A549 (cell line): ENCODE measurements around the gene ZBTB48. TPM values are rescaled to one million over a fixed set of nuclear protein-coding genes. Genes with fewer than 3 reads are reported as not detected.

ENCODE experiments used
- ATAC-seq, 2 experiments: fragments of 200-7000 bp in 1 of 2; fragments of >200 bp in 1 of 2; cut with Nextera tagmentation in 1 of 2; cut with Tn5 transposase in 1 of 2; 3 replicates each; pipeline versions ENCODE4 v1.8.0 to v1.9.1; 2018 to 2020; ENCODE audit warnings: mild to moderate bottlenecking in 1 of 2, moderate library complexity in 1 of 2
- CTCF ChIA-PET: fragments of 300-600 bp; sonication (Branson Sonifier 250); formaldehyde crosslinking; extraction: SDS; loops from one replicate; lab custom pipeline; 2021; ENCODE audit warnings: antibody characterized with exemption, inconsistent platforms; lab: Yijun Ruan, JAX
- POLR2A ChIA-PET: fragments of 350-600 bp; formaldehyde crosslinking; extraction: SDS; loops from one replicate; lab custom pipeline; 2021; ENCODE audit warnings: antibody characterized with exemption, inconsistent platforms; lab: Yijun Ruan, JAX
- DNase-seq, 2 experiments: peaks; one replicate each; pipeline versions ENCODE4 v3.0.0 to v3.0.0-alpha.2; 2011 to 2016; ENCODE audit warnings: low read depth in 1 of 2, low spot score in 1 of 2
- FAIRE-seq: peaks from 2 replicates; lab custom pipeline; 2011; peaks lifted over from hg19 to GRCh38; lab: Jason Lieb, UNC
- H3K27ac ChIP-seq, 2 experiments: fragments of >200 bp; sonication (Bioruptor Twin); formaldehyde crosslinking; 3 replicates each; pipeline ENCODE4 v1.5.1; 2016 to 2017
- H3K4me1 ChIP-seq: fragments of >200 bp; sonication (Bioruptor Twin); formaldehyde crosslinking; 3 replicates; pipeline ENCODE4 v1.6.1; 2016
- H3K4me2 ChIP-seq: fragments of >200 bp; sonication (Bioruptor Twin); formaldehyde crosslinking; 3 replicates; pipeline ENCODE4 v1.6.1; 2016
- H3K4me3 ChIP-seq: fragments of >200 bp; sonication (Bioruptor Twin); formaldehyde crosslinking; 3 replicates; pipeline ENCODE4 v1.5.1; 2016
- H3K9me3 ChIP-seq: fragments of >200 bp; sonication (Bioruptor Twin); formaldehyde crosslinking; 3 replicates; pipeline ENCODE4 v1.6.1; 2016
- BHLHE40 ChIP-seq: IDR thresholded peaks from 2 replicates; pipeline ENCODE4 v1.6.1; 2012; ENCODE audit warnings: low read depth, low read length, inconsistent platforms
- HDAC2 ChIP-seq: fragments of 200-600 bp; sonication (generic); IDR thresholded peaks from 2 replicates; pipeline ENCODE4 v1.6.1; 2016
- PHF8 ChIP-seq: fragments of 200-600 bp; sonication (generic); IDR thresholded peaks from 2 replicates; pipeline ENCODE4 v1.6.1; 2016; ENCODE audit warnings: low read depth, mild to moderate bottlenecking, antibody characterized with exemption, moderate library complexity, borderline replicate concordance
- RNF2 ChIP-seq: fragments of 200-600 bp; sonication (generic); IDR thresholded peaks from 2 replicates; pipeline ENCODE4 v1.6.1; 2016; ENCODE audit warnings: low read depth, mild to moderate bottlenecking, antibody characterized with exemption, moderate library complexity, borderline replicate concordance
- ZNF302 ChIP-seq: fragments of 250-450 bp; sonication (Bioruptor Pico); IDR thresholded peaks from 2 replicates; pipeline ENCODE4 v1.9.0; 2021; ENCODE audit warnings: inconsistent platforms, mild to moderate bottlenecking, moderate library complexity
- WGBS: methylation state at CpG from one replicate; pipeline ENCODE4 v1.1.6; 2017; ENCODE audit errors: missing lambda C conversion rate; 5-methylcytosine and 5-hydroxymethylcytosine counted together
- polyA plus RNA-seq, 4 experiments: library from polyadenylated mRNA; depleted of rRNA in 3 of 4; stranded (reverse); fragments of >200 nt; fragmentation: RNase III in 1 of 4; extraction: RNeasy Plus Mini Kit Qiagen cat#74134 plus additional on column Dnase treatment in 1 of 4; gene quantifications; 2 replicates in 3 of 4; 3 replicates in 1 of 4; pipeline ENCODE4 v1.2.3, GENCODE V29; 2011 to 2017
- small RNA-seq, 6 experiments: library from RNA; depleted of rRNA; stranded (forward); fragments of <200 nt; gene quantifications; one replicate each; pipeline ENCODE3, GENCODE V24; 2012

Gene ZBTB48
- polyA plus RNA-seq, 2 of the 4 experiments (the other 2 are of a cell fraction): 8.0 to 13.1 TPM

GRCh38 chr1:6638226-6638625 is 58.4 kb downstream of the ZBTB48 start:
- Histone ChIP-seq H3K4me1 (no peaks in the 10 kb centered on the region), H3K4me2 (no peak overlapping the region), H3K4me3 (no peak overlapping the region), H3K9me3 (no peaks in the 10 kb centered on the region), H3K27ac (no peak overlapping the region)
- POLR2A ChIA-PET: no interaction called here
- FAIRE-seq: no peak
- 96% methylated on average over 18 of the region's 18 CpGs for WGBS
- TF ChIP-seq RNF2 (no peak), HDAC2 (no peak), PHF8 (no peak), BHLHE40 (no peak), ZNF302 (no peak)
- ATAC-seq: no peak
- CTCF ChIA-PET: interaction anchor here (0.9 to 3.5 kb wide), 2 partner anchors 8 to 36 kb away, joined by 3 to 21 read pairs; no protein-coding TSS in a partner anchor
- DNase-seq: no peak

Small RNA genes within 50 kb of the gene (small RNA-seq; reads per million reads assigned to genes)
- gene RNU6-731P: 0 reads per million in 6 experiments

Other genes with a start within 250 kb of the ZBTB48 start
- gene ACOT7, start 186.2 kb upstream of the ZBTB48 start, polyA plus RNA-seq (2011; rRNA removed): 49.6 and 50.9 TPM in 2 replicates
- gene ACOT7, start 186.2 kb upstream of the ZBTB48 start, polyA plus RNA-seq (2017; fragmentation: RNase III; extraction: RNeasy Plus Mini Kit Qiagen cat#74134 plus additional on column Dnase treatment): 46.1 to 53.6 TPM (median 48.0 TPM) in 3 replicates
- gene HES2, start 160.1 kb upstream of the ZBTB48 start, polyA plus RNA-seq (2011; rRNA removed): 1.8 and 2.0 TPM in 2 replicates
- gene HES2, start 160.1 kb upstream of the ZBTB48 start, polyA plus RNA-seq (2017; fragmentation: RNase III; extraction: RNeasy Plus Mini Kit Qiagen cat#74134 plus additional on column Dnase treatment): 0.75 to 1.3 TPM (median 0.79 TPM) in 3 replicates
- 0.13 and 0.22 TPM in 2 replicates for gene ESPN, start 155.2 kb upstream of the ZBTB48 start, polyA plus RNA-seq (2011; rRNA removed)
- 0.17 to 0.28 TPM (median 0.18 TPM) in 3 replicates for gene ESPN, start 155.2 kb upstream of the ZBTB48 start, polyA plus RNA-seq (2017; fragmentation: RNase III; extraction: RNeasy Plus Mini Kit Qiagen cat#74134 plus additional on column Dnase treatment)
- gene TNFRSF25, start 113.8 kb upstream of the ZBTB48 start, polyA plus RNA-seq (2011; rRNA removed): 0.65 and 0.85 TPM in 2 replicates
- 3.0 to 4.5 TPM (median 3.4 TPM) in 3 replicates for gene TNFRSF25, start 113.8 kb upstream of the ZBTB48 start, polyA plus RNA-seq (2017; fragmentation: RNase III; extraction: RNeasy Plus Mini Kit Qiagen cat#74134 plus additional on column Dnase treatment)
- 0.75 and 0.84 TPM in 2 replicates for gene PLEKHG5, start 88.3 kb upstream of the ZBTB48 start, polyA plus RNA-seq (2011; rRNA removed)
- gene PLEKHG5, start 88.3 kb upstream of the ZBTB48 start, polyA plus RNA-seq (2017; fragmentation: RNase III; extraction: RNeasy Plus Mini Kit Qiagen cat#74134 plus additional on column Dnase treatment): 2.4 to 3.4 TPM (median 3.1 TPM) in 3 replicates
- 19.0 and 19.3 TPM in 2 replicates for gene NOL9, start 25.5 kb upstream of the ZBTB48 start, polyA plus RNA-seq (2011; rRNA removed)
- 4.4 to 6.4 TPM (median 4.8 TPM) in 3 replicates for gene NOL9, start 25.5 kb upstream of the ZBTB48 start, polyA plus RNA-seq (2017; fragmentation: RNase III; extraction: RNeasy Plus Mini Kit Qiagen cat#74134 plus additional on column Dnase treatment)
- not detected in 2 replicates for gene TAS1R1, start 24.7 kb upstream of the ZBTB48 start, polyA plus RNA-seq (2011; rRNA removed)
- 0.04 TPM in 1 of 3 replicates, not detected in the others for gene TAS1R1, start 24.7 kb upstream of the ZBTB48 start, polyA plus RNA-seq (2017; fragmentation: RNase III; extraction: RNeasy Plus Mini Kit Qiagen cat#74134 plus additional on column Dnase treatment)
- 3.3 and 3.5 TPM in 2 replicates for gene KLHL21, start 22.9 kb downstream of the ZBTB48 start, polyA plus RNA-seq (2011; rRNA removed)
- 9.2 to 10.5 TPM (median 10.2 TPM) in 3 replicates for gene KLHL21, start 22.9 kb downstream of the ZBTB48 start, polyA plus RNA-seq (2017; fragmentation: RNase III; extraction: RNeasy Plus Mini Kit Qiagen cat#74134 plus additional on column Dnase treatment)
- 4.3 TPM in 2 replicates for gene PHF13, start 33.7 kb downstream of the ZBTB48 start, polyA plus RNA-seq (2011; rRNA removed)
- gene PHF13, start 33.7 kb downstream of the ZBTB48 start, polyA plus RNA-seq (2017; fragmentation: RNase III; extraction: RNeasy Plus Mini Kit Qiagen cat#74134 plus additional on column Dnase treatment): 8.9 to 10.5 TPM (median 10.4 TPM) in 3 replicates
- gene THAP3, start 44.9 kb downstream of the ZBTB48 start, polyA plus RNA-seq (2011; rRNA removed): 6.5 and 7.2 TPM in 2 replicates
- gene THAP3, start 44.9 kb downstream of the ZBTB48 start, polyA plus RNA-seq (2017; fragmentation: RNase III; extraction: RNeasy Plus Mini Kit Qiagen cat#74134 plus additional on column Dnase treatment): 10.8 to 12.5 TPM (median 12.0 TPM) in 3 replicates
- 29.9 and 35.7 TPM in 2 replicates for gene DNAJC11, start 121.8 kb downstream of the ZBTB48 start, polyA plus RNA-seq (2011; rRNA removed)
- gene DNAJC11, start 121.8 kb downstream of the ZBTB48 start, polyA plus RNA-seq (2017; fragmentation: RNase III; extraction: RNeasy Plus Mini Kit Qiagen cat#74134 plus additional on column Dnase treatment): 48.5 to 56.0 TPM (median 50.0 TPM) in 3 replicates
- gene CAMTA1, start 205.5 kb downstream of the ZBTB48 start, polyA plus RNA-seq (2011; rRNA removed): 48.7 and 58.8 TPM in 2 replicates
- gene CAMTA1, start 205.5 kb downstream of the ZBTB48 start, polyA plus RNA-seq (2017; fragmentation: RNase III; extraction: RNeasy Plus Mini Kit Qiagen cat#74134 plus additional on column Dnase treatment): 63.3 to 75.0 TPM (median 73.5 TPM) in 3 replicates